ENCODE data around the gene NEK6. TPM values are rescaled to one million over a fixed set of nuclear protein-coding genes. Genes with fewer than 3 reads are reported as not detected.

Gene NEK6
- total RNA-seq, 1 experiment from 2014 or later, result 66.6 TPM

DNA sequence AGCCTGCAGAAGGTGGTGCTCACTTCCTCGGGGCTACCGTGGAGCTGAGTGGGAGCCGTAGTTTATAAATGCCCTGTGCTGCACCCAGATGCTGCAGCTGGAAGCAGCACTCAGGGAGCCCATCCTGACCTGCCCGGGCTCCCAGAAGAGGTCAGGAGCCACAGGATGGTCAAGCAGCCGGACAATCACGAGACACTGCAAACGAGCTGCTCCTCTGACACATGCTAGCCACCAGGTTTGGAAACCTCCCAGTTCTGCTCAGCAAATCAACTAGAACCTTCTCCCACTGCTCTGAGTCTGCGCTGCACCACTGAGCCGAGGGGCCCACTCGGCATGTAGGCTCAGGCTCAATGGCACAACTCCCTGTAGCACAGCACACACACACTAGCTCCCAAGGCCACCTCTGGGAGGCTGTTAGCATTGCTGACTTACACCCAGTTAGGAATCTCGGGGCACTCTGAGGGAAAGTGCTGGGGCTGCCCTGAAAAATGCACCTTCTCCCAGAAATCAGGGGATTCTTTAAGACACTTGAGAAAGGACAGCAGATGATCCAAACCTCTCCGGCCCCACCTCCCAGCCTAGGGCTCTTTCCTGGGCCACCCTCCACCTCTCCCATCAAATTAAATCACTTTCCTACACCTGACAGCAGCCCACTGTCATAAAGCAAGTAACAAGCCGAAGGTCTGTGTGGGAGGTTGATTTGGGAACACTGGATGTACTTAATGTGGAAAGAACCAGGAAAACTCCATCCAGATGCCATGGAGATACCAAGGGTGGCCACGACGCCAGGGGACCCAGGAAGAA, 98.4 kb downstream of the NEK6 start:
- no peak for DNase-seq
- Mint-ChIP-seq H3K27me3 (ENCODE audit: insufficient read depth, unreplicated experiment) (no peaks in the 10 kb centered on the region), H3K36me3 (ENCODE audit: insufficient read depth, unreplicated experiment) (peaks cover 63% of the 10 kb centered on the region), H3K4me3 (ENCODE audit: unreplicated experiment) (no peak overlapping the region), H3K27ac (ENCODE audit: unreplicated experiment) (peak overlapping the region; percentile 53), H3K4me1 (ENCODE audit: low read depth, unreplicated experiment) (no peaks in the 10 kb centered on the region), H3K9me3 (ENCODE audit: unreplicated experiment) (no peaks in the 10 kb centered on the region)
- Histone ChIP-seq H3K9me3 (no peaks in the 10 kb centered on the region), H3K27me3 (replicated peaks; ENCODE audit: control insufficient read depth, insufficient read depth, low read length) (no peaks in the 10 kb centered on the region), H3K36me3 (ENCODE audit: control insufficient read depth, insufficient read depth, low read length) (peaks cover 5% of the 10 kb centered on the region), H3K4me1 (no peaks in the 10 kb centered on the region; the same call in 1 of the 2 replicates), H3K4me3 (ENCODE audit: low read depth, low read length) (no peak overlapping the region)
- intact Hi-C loops (cut with micrococcal nuclease; ENCODE audit: unreplicated experiment), result no loop called here
- POLR2A ChIA-PET, result no interaction called here
- CTCF ChIA-PET, result no interaction called here
- TF ChIP-seq, protein P1, sequence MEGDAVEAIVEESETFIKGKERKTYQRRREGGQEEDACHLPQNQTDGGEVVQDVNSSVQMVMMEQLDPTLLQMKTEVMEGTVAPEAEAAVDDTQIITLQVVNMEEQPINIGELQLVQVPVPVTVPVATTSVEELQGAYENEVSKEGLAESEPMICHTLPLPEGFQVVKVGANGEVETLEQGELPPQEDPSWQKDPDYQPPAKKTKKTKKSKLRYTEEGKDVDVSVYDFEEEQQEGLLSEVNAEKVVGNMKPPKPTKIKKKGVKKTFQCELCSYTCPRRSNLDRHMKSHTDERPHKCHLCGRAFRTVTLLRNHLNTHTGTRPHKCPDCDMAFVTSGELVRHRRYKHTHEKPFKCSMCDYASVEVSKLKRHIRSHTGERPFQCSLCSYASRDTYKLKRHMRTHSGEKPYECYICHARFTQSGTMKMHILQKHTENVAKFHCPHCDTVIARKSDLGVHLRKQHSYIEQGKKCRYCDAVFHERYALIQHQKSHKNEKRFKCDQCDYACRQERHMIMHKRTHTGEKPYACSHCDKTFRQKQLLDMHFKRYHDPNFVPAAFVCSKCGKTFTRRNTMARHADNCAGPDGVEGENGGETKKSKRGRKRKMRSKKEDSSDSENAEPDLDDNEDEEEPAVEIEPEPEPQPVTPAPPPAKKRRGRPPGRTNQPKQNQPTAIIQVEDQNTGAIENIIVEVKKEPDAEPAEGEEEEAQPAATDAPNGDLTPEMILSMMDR (IDR thresholded peaks at IDR 0.05; ENCODE audit: insufficient read depth in 1 of 2, low read depth in 1 of 2, low read length in 1 of 2, severe bottlenecking in 1 of 2, unreplicated experiment in 1 of 2), result no peak
- no TSS peak for BruUV-seq (replicated peaks)

DNA sequence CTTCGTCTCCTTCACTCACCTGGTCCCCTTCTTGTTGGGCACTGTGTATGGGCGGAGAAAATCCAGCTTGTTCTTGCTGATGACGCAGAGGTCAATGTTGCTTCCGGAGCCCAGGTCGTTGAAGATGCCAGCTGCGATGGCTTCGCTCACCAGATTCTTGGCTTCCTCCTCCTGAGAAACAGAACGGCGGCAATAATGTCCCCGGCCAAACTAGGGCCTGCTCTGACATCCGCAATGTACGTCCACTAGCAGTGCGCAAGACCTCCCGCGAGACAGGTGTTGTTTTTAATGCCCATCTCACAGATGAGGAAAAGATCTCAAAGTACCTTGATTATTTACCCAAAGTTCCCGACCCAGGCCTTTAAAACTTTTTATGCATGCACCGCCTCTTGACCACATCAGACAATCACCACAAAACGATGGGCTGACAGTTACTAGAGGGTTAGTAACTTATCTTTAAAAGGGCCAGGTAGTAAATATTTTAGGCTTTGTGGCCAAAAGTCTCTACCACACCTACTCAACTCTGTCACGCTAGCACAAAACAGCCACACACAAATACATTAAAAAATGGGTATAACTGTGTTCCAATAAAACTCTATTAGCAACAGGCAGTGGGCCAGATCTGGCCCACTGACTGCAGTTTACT, 99.1 kb downstream of the NEK6 start:
- Mint-ChIP-seq H3K27ac (ENCODE audit: unreplicated experiment) (peak overlapping the region; percentile 53), H3K4me1 (ENCODE audit: low read depth, unreplicated experiment) (no peaks in the 10 kb centered on the region), H3K27me3 (ENCODE audit: insufficient read depth, unreplicated experiment) (no peaks in the 10 kb centered on the region), H3K4me3 (ENCODE audit: unreplicated experiment) (no peak overlapping the region), H3K36me3 (ENCODE audit: insufficient read depth, unreplicated experiment) (peaks cover 55% of the 10 kb centered on the region), H3K9me3 (ENCODE audit: unreplicated experiment) (no peaks in the 10 kb centered on the region)
- H3K36me3 ChIP-seq (ENCODE audit: control insufficient read depth, insufficient read depth, low read length), result peaks cover 5% of the 10 kb centered on the region
- no peak overlapping the region for H3K4me3 ChIP-seq (ENCODE audit: low read depth, low read length)
- no peak for DNase-seq
- TF ChIP-seq, protein P1 (IDR thresholded peaks at IDR 0.05; ENCODE audit: insufficient read depth in 1 of 2, low read depth in 1 of 2, low read length in 1 of 2, severe bottlenecking in 1 of 2, unreplicated experiment in 1 of 2), result no peak
- no peaks in the 10 kb centered on the region for H3K27me3 ChIP-seq (replicated peaks; ENCODE audit: control insufficient read depth, insufficient read depth, low read length)
- intact Hi-C loops (cut with micrococcal nuclease; ENCODE audit: unreplicated experiment), result no loop called here
- H3K9me3 ChIP-seq, result no peaks in the 10 kb centered on the region
- no peaks in the 10 kb centered on the region; the same call in 1 of the 2 replicates for H3K4me1 ChIP-seq
- CTCF ChIA-PET, result no interaction called here
- POLR2A ChIA-PET, result no interaction called here
- TSS peak; percentile 5 for BruUV-seq (replicated peaks)

DNA sequence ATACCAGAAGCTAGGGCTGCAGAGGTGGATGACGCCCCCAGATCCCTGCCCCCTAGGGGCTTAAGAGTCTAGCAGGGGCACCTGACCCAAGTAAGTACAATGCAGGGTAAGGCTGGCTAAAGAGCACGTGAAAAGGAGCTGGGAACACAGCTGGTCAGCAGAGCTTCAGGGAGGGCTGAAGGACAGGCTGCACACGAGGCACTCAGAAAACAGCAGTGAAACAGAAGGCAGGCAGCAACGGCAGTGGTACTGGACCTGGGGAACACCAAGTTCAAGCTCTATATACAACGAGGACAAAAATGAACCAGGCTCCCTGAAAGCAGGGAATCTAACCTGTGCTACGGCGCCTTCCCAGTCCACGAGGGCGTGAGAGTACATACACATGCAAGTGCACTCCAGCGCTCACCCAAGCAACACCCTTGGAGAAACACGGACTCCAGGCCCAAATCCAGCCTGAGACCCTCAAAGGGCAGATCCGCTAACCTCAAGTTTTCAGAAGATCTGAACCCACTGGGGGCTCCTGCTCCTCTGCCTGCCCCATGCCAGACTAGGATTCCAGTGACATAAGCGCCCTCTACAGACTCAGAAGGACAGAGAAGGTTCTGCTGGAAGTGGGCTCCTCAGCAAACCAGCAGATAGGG, 100.1 kb downstream of the NEK6 start:
- no peak for DNase-seq

More for the DNA sequence above, 100.1 kb downstream of the NEK6 start:
- peaks cover 4% of the 10 kb centered on the region for H3K36me3 ChIP-seq (ENCODE audit: control insufficient read depth, insufficient read depth, low read length)
- H3K4me1 ChIP-seq, result no peaks in the 10 kb centered on the region; the same call in 1 of the 2 replicates
- CTCF ChIA-PET, result no interaction called here
- H3K27me3 Mint-ChIP-seq (ENCODE audit: insufficient read depth, unreplicated experiment), result no peaks in the 10 kb centered on the region
- no peak overlapping the region for H3K4me3 Mint-ChIP-seq (ENCODE audit: unreplicated experiment)
- no peak overlapping the region for H3K4me3 ChIP-seq (ENCODE audit: low read depth, low read length)
- H3K9me3 Mint-ChIP-seq (ENCODE audit: unreplicated experiment), result no peaks in the 10 kb centered on the region
- TF ChIP-seq, protein P1 (IDR thresholded peaks at IDR 0.05; ENCODE audit: insufficient read depth in 1 of 2, low read depth in 1 of 2, low read length in 1 of 2, severe bottlenecking in 1 of 2, unreplicated experiment in 1 of 2), result no peak
- POLR2A ChIA-PET, result no interaction called here
- no peaks in the 10 kb centered on the region for H3K27me3 ChIP-seq (replicated peaks; ENCODE audit: control insufficient read depth, insufficient read depth, low read length)
- BruUV-seq (replicated peaks), result no TSS peak
- peak overlapping the region; percentile 53 for H3K27ac Mint-ChIP-seq (ENCODE audit: unreplicated experiment)
- H3K9me3 ChIP-seq, result no peaks in the 10 kb centered on the region
- intact Hi-C loops (cut with micrococcal nuclease; ENCODE audit: unreplicated experiment), result no loop called here
- H3K4me1 Mint-ChIP-seq (ENCODE audit: low read depth, unreplicated experiment), result no peaks in the 10 kb centered on the region
- H3K36me3 Mint-ChIP-seq (ENCODE audit: insufficient read depth, unreplicated experiment), result peaks cover 46% of the 10 kb centered on the region

Measured in Caco-2 (cell line).